Measurements from ENCODE around the gene MYO7B.

Gene MYO7B

GRCh38 chr2:127650785-127651380 is 115.4 kb downstream of the MYO7B start:
- no peak for DNase-seq (ENCODE audit: low read depth)

DNA sequence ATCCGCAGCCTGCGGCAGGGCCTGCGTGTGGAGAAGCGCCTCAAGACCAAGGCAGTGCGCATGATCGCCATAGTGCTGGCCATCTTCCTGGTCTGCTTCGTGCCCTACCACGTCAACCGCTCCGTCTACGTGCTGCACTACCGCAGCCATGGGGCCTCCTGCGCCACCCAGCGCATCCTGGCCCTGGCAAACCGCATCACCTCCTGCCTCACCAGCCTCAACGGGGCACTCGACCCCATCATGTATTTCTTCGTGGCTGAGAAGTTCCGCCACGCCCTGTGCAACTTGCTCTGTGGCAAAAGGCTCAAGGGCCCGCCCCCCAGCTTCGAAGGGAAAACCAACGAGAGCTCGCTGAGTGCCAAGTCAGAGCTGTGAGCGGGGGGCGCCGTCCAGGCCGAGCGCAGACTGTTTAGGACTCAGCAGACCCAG is 115.9 kb downstream of the MYO7B start:
- no peak for DNase-seq (ENCODE audit: low read depth)

DNA sequence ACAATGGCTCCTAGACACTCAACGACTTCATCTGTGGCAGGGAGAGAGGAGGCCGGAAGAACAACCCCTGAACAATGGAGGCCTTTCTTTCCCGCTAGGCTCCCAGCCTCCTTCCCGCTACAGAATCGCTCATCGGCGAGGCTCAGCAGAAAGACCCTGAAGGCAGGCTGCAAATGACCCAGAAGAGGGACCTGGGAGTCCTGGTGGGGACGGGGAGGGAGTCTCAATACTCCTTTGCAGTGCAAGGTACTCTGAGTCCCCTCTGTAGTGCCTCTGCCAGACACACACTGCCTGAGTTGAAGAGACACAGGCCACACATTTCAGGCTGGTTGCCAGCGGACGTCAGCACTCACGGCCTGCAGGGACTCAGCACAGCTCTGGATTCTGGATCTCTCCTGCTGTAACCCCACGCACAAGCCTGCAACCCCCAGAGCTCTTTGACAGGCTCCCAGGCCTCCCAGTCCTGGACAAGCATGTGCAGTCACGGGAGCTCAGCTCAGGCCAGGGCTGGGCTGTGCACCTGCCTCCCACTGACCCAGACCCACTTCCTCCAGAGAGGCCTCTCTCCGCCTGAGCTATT is 116.6 kb downstream of the MYO7B start:
- DNase-seq (ENCODE audit: low read depth): no peak

DNA sequence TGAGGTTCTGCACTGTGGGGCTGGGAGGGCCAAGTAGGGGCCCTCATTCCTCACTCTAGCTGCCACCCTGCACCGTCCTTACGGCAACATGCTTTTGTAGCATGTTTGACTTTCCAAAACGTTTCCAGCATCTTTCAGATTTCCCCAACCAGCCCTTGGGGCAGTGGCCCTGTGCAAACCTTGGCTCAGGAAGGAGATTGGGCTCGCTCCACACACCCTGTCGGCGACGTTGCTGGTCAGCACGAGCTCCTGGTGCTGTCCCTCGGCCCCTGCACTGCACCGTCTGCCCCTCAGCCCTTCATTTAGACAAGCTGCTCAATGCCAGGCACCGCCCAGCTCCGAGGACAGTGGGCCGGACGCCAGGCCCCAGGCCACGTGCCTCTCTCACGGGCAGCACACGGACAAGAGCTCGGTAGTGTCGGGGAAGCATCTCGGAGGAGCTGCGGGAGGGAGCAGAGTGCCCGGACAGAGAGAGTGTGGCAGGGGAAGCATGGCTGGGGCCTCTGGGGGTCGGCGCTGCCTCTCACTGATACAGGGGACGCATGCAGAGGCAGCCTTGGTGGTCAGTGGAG is 117.4 kb downstream of the MYO7B start:
- no peak for DNase-seq (ENCODE audit: low read depth)

DNA sequence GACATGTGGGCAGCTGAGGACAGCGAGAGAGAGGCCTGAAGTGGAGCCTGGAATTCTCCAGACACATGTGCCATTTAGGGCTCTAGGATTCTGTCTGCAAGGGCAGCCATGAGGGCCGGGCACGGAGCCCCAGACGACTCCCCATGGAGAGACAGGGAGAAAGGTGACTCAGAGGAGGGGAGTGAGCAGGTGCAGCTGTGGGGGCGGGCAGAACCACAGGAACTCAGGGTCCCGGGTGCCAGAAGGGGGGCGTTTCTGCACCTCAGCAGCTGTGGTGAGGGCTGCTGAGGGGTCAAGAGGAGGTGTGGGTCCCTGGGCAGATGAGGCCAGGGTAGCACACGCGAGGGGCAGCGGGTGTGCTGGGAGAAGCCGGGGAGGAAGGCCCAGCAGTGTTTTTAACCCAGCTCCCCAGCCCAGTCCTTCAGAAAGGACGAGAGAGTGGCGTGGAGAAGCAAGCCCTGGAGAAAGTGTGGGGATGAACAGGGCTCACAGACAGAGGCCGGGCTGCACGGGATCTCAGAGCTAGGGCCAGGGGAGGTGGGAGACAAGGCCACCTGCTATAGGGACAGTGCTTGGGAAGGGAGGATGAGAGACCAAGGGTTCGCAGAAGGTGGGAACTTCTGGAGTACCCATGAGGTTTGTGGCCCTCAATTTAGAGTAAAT is 118.1 kb downstream of the MYO7B start:
- no peak for DNase-seq (ENCODE audit: low read depth)

DNA sequence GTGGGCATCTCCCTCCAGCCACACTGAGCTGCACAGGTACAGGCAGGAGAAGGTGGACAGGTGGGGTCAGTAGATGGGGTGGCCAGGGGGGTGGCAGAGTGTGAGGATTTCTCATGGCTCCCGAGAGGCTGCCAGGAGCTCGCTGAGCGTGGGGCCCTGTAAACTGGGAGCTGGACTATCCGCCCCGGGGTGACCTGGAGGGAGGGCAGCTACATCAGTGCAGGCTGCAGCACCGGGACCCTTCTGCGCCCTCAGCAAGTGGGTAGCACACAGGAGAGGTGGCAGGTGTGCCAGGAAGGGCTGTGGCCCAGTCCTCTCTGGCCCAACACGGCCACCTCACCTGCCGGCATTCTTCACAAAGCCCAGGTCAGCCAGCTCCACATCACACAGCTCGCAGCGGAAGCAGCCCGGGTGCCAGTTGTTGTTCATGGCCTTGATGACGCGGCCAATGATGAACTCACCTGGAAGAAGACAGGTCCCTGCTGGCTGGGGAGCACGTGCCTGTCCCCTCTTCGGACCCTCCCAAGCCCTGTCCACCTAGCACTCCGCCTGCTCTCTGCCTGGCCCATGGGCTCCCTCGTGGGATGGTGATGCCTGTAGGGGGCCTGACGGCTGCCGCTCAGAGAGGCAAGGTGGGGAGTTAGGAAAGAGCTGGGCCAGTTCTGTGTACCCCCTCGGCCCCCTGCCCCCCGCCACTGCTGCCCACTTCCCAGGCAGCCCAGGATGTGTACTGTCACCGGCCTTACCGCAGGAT is 118.8 kb downstream of the MYO7B start:
- DNase-seq (ENCODE audit: low read depth): no peak

DNA sequence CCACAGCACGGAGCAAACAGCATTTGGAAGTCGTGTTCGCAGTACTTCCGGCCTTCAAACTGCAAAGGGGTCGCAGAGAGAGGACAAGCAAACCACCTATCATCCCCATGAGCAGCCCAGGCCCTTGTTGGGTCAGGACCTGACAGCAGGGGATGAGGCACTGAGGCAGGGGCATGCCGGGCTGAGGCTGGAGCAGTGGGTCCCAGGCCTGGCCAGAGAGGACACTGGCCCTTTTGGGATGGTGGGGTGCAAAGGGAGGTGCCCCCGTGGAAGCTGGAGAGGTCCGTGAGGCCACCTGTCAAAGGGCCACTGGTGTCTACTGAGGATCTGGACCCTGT is 119.3 kb downstream of the MYO7B start:
- DNase-seq (ENCODE audit: low read depth): no peak

DNA sequence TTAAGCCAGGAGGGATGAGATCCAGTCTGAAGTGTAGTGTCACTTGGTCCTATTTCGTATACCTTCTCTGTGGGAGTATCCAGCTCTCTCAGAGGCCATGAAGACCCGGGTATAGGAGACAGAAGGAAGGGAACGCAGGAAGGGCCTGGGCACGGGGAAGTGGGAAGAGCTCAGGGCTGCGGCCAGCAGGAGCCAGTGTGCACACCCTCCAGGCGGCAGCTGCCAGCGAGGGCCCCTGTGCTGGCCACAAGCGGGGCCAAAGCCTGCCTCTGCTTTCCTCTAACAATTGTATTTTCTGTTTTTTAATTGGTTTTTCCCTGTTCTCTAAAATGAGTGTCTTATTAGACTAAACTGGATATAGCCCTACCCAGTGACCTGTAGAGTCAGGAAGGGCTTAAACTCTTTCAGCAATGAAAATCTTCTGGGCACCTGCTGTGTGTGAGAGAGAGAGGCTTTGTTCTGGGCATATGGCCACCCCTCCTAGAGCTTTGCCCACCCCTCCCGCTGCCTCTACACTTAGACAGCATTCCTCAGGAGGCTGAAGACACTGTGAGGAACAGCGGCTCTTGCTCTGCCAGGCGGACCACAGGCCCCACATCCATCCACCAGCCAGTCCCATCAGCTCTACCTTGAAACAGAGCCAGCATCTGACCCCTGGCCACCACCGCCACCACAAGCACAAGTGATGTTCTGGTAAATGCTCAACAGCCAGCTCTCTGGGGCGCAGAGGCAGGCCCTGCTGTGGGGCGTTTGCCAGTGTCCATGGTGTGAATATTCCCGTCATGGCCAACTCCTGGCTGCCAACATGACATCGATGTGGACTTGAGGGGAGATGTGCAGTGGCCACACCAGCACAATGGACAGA is 120.0 kb downstream of the MYO7B start:
- DNase-seq (ENCODE audit: low read depth): no peak

GRCh38 chr2:127656569-127657231 is 121.2 kb downstream of the MYO7B start:
- DNase-seq (ENCODE audit: low read depth): no peak

- DNase-seq (ENCODE audit: low read depth): no peak
Observed at GRCh38 chr2:127657232-127657595, 121.7 kb downstream of the MYO7B start.

DNA sequence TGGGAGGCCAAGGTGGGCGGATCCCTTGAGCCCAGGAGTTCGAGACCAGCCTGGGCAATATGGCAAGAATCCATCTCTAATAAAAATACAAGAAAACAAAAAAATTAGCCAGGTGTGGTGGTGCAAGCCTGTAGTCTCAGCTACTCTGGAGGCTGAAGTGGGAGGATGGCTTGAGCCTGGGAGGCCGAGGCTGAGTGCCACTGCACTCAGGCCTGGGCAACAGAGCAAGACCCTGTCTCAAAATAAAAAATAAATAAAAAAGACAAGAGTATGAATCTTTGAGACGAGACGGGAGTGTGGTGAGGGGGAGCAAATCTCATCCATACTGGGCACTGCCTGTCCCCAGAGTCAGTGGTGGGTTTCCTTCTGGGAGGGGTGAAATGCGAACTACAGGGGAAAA is 122.7 kb downstream of the MYO7B start:
- no peak for DNase-seq (ENCODE audit: low read depth)

DNA sequence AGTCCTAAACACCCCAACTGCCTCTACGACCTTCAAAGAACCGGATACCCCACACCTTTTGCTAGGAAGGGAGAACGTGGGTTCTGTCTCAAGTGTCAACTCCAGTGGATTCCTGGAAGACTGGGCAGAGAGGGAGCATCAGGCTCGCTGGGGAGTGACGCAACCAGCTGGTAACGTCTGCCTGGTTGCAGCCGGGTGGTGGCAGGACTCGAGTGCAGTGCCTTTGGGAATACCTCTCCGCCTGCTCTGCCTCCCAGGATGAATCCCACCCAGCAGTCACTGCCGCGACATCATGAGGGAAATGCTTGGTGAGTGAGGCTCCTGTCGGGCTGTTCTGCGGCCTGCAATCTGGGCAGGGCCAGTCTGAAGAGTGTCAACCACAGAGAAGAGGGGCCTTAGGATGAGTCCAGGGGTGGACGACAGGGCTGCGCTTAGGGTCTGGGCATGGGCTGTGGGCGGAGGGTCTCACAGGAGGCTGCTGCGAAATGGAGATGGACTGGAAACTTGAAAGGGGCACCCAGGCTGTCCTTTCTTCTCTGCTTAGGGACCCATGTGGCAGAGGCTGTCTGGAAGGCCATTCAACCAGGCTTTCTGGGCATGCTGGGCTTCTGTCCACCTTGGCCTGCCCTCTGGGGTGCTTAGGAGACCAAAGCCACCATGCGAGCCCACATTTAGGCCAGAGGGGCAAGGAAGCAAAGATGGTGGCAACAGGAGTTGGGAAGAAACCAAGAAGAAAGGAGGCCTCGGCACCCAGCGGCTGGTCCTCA is 123.3 kb downstream of the MYO7B start:
- no peak for DNase-seq (ENCODE audit: low read depth)

- no peak for DNase-seq (ENCODE audit: low read depth)
Observed at GRCh38 chr2:127659408-127660290, 124.2 kb downstream of the MYO7B start.

GRCh38 chr2:127660291-127660578 is 124.8 kb downstream of the MYO7B start:
- no peak for DNase-seq (ENCODE audit: low read depth)

GRCh38 chr2:127661072-127661649 is 125.7 kb downstream of the MYO7B start:
- no peak for DNase-seq (ENCODE audit: low read depth)

- DNase-seq (ENCODE audit: low read depth): no peak
Observed at GRCh38 chr2:127661949-127662510, 126.5 kb downstream of the MYO7B start.

DNA sequence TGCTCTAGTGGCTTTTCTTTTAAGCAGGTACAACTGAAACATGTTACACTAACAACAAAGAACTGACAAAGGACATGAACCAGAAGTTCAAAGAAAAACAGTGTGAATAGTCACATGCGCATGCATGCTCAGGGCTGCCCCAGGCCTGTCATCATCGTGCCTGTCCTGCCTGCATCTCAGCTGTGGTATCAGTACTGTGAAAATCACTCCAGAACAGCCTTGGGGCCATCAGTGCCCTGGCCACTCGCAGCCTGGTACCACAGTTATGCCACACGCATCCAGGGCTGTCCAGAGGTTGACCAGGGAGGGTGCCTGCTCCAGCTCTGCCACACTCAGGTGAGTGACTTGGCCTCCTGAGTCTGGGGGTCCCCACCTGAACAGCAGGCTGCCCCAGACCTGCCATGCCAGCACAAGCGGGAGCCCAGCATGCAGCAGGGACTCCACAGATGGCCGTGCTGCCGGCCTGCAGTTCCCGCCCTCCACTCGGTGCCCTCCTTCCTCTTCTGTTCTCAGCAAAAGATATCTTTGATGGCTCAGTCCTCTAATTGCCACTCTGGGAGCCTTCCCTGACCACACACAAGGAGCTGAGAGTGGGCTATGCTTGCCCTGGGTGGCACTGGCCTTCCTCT is 127.6 kb downstream of the MYO7B start:
- DNase-seq (ENCODE audit: low read depth): no peak

DNA sequence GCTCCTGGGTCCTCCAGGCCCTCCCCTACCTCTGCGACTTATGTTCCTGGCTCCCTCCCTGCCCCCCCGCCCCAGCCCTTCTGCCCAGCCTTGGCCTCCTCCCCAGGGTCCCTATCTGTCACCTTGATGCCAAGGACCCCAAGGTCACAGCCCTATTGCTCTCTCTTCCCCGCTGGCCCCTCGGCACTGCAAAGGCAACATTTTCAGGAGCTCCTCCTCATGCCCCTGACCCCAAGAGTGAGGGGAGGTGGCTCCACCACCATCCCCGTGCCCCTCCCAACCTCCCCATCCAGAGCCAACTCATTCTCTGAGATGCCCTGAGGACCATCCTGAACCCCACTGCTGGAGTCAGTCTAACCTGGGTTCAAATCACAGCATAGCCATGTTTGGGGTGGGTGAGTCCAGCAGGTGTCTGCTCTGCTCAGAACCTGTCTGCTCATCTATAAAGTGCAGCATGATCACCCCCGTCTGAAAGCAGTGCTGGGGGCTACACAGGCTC is 128.1 kb downstream of the MYO7B start:
- DNase-seq (ENCODE audit: low read depth): no peak
